Esophagus squamous epithelium (tissue), 4 donors: Measurements from ENCODE around the gene APOC1.

Experiments used
- POLR2A ChIP-seq, 4 donors: fragments of 450-650 bp; IDR thresholded peaks; one replicate each; pipeline ENCODE4 v1.6.1; 2017; ENCODE audit warnings: antibody characterized with exemption in 4 of 4, mild to moderate bottlenecking in 4 of 4, moderate library complexity in 3 of 4
- TF ChIP-seq, protein P1 (sequence below), 6 experiments: fragments of 450-650 bp in 4 of 6; fragments of 200-600 bp in 2 of 6; sonication (generic) in 2 of 6; IDR thresholded peaks; one replicate each; pipeline ENCODE4 v1.5.1; 2016 to 2019; ENCODE audit warnings: antibody characterized with exemption in 6 of 6, mild to moderate bottlenecking in 4 of 6, moderate library complexity in 4 of 6

DNA sequence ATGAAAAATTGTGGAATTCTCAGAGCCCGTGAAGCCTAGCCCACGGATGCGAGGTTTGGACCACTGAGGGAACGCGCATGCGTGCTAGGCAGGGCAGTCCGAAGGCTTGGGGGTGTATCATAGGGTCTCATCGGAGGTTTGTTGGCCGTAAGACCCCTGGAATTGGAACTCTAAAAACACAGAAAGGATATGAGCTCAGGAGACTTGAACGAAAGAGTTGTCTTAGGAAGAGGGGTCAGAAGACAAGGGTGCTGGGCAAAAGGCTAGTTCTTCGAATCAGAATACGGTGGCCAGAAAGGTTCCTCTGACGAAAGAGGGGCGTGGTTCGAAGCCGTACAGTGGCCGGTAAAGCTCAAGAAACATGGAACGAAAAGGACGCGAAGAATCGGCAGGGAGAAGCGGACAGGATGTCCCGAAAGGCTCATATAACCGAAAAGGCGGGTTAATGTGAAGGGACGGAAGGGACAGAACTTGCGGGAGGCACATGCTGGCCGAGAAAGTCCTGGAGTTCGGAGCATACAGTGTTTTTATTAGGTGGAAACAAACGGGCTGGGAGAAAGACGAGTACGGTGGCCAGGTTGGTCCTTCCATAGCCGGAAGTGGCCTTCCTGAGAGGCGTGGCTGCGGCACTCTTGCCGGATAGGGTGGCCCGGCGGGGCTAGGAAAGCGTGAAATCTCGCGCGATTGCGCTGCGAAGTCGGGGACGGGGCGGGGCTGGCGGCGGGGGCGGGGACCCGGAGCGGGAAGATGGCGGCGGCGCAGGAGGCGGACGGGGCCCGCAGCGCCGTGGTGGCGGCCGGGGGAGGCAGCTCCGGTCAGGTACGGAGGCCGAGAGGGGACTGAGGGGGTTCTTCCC lies 40.5 kb downstream of the APOC1 start, which contains the start of gene CLPTM1:
- TF ChIP-seq, protein P1, sequence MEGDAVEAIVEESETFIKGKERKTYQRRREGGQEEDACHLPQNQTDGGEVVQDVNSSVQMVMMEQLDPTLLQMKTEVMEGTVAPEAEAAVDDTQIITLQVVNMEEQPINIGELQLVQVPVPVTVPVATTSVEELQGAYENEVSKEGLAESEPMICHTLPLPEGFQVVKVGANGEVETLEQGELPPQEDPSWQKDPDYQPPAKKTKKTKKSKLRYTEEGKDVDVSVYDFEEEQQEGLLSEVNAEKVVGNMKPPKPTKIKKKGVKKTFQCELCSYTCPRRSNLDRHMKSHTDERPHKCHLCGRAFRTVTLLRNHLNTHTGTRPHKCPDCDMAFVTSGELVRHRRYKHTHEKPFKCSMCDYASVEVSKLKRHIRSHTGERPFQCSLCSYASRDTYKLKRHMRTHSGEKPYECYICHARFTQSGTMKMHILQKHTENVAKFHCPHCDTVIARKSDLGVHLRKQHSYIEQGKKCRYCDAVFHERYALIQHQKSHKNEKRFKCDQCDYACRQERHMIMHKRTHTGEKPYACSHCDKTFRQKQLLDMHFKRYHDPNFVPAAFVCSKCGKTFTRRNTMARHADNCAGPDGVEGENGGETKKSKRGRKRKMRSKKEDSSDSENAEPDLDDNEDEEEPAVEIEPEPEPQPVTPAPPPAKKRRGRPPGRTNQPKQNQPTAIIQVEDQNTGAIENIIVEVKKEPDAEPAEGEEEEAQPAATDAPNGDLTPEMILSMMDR (IDR thresholded peaks at IDR 0.05): peak in 4 of 6 experiments; percentile 4 to 41 (median 20)
- TF ChIP-seq POLR2A (IDR thresholded peaks at IDR 0.05): peak in 3 of 4 donors; percentile 44 to 77 (median 48)
